ENCODE data around the gene PIK3R3. TPM values are rescaled to one million over a fixed set of nuclear protein-coding genes. Genes with fewer than 3 reads are reported as not detected.

Gene PIK3R3
- total RNA-seq, 1 experiment from 2014 or later = 1.6 TPM

DNA sequence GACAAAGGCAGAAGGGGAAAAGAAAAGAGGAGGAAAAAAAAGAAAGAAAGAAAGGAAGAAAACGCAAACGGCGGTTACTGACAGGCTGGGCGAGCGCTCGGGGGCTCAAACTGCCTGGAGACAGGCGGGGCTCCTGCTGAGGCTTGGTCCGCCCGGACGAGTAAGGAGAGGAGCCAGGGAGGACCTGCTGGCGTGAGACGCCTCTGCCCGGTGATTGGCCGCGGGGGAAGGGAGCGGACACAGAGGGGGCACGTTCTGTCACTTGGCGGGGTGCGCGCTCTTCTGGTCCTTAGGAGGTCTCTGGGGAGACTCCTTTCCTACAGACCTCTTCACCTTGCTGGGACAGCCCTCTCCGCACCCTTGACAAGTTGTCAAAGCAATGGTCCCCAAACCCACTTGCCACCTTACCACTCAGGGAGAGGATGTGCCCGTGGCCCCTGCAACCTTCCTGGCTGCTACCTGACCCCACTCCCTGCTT, 791 bp upstream of the PIK3R3 start (continued):
- TF ChIP-seq CBX3 (IDR thresholded peaks at IDR 0.05; ENCODE audit: low read depth) = no peak
- TF ChIP-seq SIN3A (IDR thresholded peaks at IDR 0.05; ENCODE audit: low read depth) = no peak
- no peak for TF ChIP-seq EZH2 (IDR thresholded peaks at IDR 0.05)
- TF ChIP-seq ATF3 (IDR thresholded peaks at IDR 0.05) = no peak
- TF ChIP-seq POLR2A (IDR thresholded peaks at IDR 0.05; ENCODE audit: borderline replicate concordance, extremely low read depth, insufficient read depth, insufficient read length) = no peak
- TF ChIP-seq CEBPB (IDR thresholded peaks at IDR 0.05; ENCODE audit: low read depth) = no peak
- TF ChIP-seq, protein P1, sequence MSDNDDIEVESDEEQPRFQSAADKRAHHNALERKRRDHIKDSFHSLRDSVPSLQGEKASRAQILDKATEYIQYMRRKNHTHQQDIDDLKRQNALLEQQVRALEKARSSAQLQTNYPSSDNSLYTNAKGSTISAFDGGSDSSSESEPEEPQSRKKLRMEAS (IDR thresholded peaks at IDR 0.05) = no peak

DNA sequence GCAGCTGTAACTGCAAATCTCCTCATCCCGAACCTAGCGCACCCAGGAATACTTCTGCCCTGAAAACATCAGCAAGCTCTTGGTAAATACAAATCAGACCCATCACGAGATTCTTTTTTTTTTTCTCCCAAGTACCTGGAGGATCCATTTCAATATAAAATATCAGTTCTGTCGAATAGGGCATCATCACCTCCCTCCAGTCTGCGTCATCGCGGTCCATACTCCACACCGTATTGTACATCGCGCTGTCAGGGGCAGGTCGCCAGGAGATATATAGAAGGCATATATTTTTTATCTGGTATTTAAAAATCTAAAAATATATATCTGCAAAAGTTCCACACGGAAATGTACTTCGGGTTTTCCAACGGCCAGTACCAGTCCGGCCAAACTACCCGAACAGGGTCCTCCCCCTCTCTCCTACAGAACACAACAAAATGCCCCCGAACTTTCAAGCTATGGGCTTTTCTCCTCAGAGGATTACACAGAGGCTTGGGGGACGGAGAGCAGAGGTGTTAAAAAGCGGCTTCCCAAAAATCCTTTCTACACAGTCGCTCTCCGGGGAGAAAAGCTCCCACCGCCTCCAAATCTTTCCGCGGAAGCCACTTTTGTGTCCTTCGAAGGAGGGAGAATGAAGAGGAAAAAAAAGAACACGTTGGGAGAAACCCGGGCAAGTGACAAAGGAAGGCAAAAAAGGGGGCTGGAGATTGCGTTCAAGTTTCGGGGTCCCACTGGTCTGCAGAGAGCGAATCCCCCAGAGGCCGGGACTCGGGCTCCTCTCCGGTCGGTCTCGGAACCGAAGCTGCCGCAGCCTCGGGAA, 509 bp downstream of the PIK3R3 start:
- Histone ChIP-seq H3K27me3 (ENCODE audit: insufficient read depth, low read length) (no peaks in the 10 kb centered on the region), H2AFZ (ENCODE audit: low read depth, low read length, poor library complexity, severe bottlenecking) (peak overlapping the region; percentile 91), H3K9ac (ENCODE audit: low read length) (0 out of 2 replicates have a peak overlapping the region, but pooled peaks have one; percentile 19), H3K4me3 (replicated peaks in 1 of 2; ENCODE audit: low read depth in 1 of 2, low read length in 2 of 2) (peak overlapping the region; percentile 10 to 46), H3K79me2 (ENCODE audit: insufficient read depth, low read length) (no peaks in the 10 kb centered on the region), H3K36me3 (ENCODE audit: control insufficient read depth in 1 of 2, insufficient read depth in 2 of 2, low read length in 2 of 2) (no peaks in the 10 kb centered on the region), H3K27ac (ENCODE audit: low read depth, low read length) (peak overlapping the region; percentile 57; the same call in 1 of the 2 replicates), H4K20me1 (ENCODE audit: insufficient read depth) (no peaks in the 10 kb centered on the region), H3K9me2 (ENCODE audit: insufficient read depth) (no peaks in the 10 kb centered on the region), H3K4me1 (ENCODE audit: control insufficient read depth in 1 of 2, insufficient read depth in 2 of 2, low read length in 2 of 2) (peaks cover 18 to 19% of the 10 kb centered on the region in 2 experiments), H3K9me3 (ENCODE audit: control insufficient read depth in 1 of 2, insufficient read depth in 1 of 2, low read depth in 1 of 2, low read length in 2 of 2) (no peaks in the 10 kb centered on the region), H3K4me2 (ENCODE audit: low read length) (peak overlapping the region; percentile 76)
- ChIA-PET RAD21 (ENCODE audit: low non-redundant PET in 1 of 2, low total read pairs in 2 of 2, uncharacterized antibody in 2 of 2, unreplicated experiment in 2 of 2) (no interaction called here), CTCF (interaction anchor here (1.4 kb wide), 1 partner anchor 92 kb away, joined by 5 read pairs; no protein-coding TSS in a partner anchor), POLR2A (no interaction called here)
- TSS peak; percentile 70 for BruUV-seq (replicated peaks)
- DNase-seq (ENCODE audit: low read depth, low spot score) = no peak
- intact Hi-C loops (cut with micrococcal nuclease) = no loop called here
- ATAC-seq = no peak
- TF ChIP-seq RAD21 (IDR thresholded peaks at IDR 0.05; ENCODE audit: low read depth) = no peak
- TF ChIP-seq YY1 (IDR thresholded peaks at IDR 0.05; ENCODE audit: extremely low read depth, insufficient replicate concordance, low read depth, low read length) = no peak
- no peak for TF ChIP-seq ATF3 (IDR thresholded peaks at IDR 0.05)
- TF ChIP-seq REST (IDR thresholded peaks at IDR 0.05; ENCODE audit: low read depth) = no peak
- TF ChIP-seq SRF (IDR thresholded peaks at IDR 0.05; ENCODE audit: low read depth) = no peak
- TF ChIP-seq CBX3 (IDR thresholded peaks at IDR 0.05; ENCODE audit: low read depth) = no peak
- no peak for TF ChIP-seq POLR2A (IDR thresholded peaks at IDR 0.05; ENCODE audit: borderline replicate concordance, extremely low read depth, insufficient read depth, insufficient read length)
- TF ChIP-seq SIN3A (IDR thresholded peaks at IDR 0.05; ENCODE audit: low read depth) = no peak
- TF ChIP-seq EGR1 (IDR thresholded peaks at IDR 0.05; ENCODE audit: low read depth) = no peak
- no peak for TF ChIP-seq EZH2 (IDR thresholded peaks at IDR 0.05)
- TF ChIP-seq SP1 (IDR thresholded peaks at IDR 0.05; ENCODE audit: low read depth) = no peak
- TF ChIP-seq EZH2phosphoT487 (IDR thresholded peaks at IDR 0.05; ENCODE audit: borderline replicate concordance) = no peak
- TF ChIP-seq ELF1 (IDR thresholded peaks at IDR 0.05; ENCODE audit: borderline replicate concordance, low read depth) = no peak
- TF ChIP-seq, protein P1 (IDR thresholded peaks at IDR 0.05) = no peak
- TF ChIP-seq FOSL1 (IDR thresholded peaks at IDR 0.05; ENCODE audit: low read depth) = no peak
- TF ChIP-seq, protein P2, sequence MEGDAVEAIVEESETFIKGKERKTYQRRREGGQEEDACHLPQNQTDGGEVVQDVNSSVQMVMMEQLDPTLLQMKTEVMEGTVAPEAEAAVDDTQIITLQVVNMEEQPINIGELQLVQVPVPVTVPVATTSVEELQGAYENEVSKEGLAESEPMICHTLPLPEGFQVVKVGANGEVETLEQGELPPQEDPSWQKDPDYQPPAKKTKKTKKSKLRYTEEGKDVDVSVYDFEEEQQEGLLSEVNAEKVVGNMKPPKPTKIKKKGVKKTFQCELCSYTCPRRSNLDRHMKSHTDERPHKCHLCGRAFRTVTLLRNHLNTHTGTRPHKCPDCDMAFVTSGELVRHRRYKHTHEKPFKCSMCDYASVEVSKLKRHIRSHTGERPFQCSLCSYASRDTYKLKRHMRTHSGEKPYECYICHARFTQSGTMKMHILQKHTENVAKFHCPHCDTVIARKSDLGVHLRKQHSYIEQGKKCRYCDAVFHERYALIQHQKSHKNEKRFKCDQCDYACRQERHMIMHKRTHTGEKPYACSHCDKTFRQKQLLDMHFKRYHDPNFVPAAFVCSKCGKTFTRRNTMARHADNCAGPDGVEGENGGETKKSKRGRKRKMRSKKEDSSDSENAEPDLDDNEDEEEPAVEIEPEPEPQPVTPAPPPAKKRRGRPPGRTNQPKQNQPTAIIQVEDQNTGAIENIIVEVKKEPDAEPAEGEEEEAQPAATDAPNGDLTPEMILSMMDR (IDR thresholded peaks at IDR 0.05 in 2 of 3, conservative IDR thresholded peaks at IDR 0.05 in 1 of 3; ENCODE audit: borderline replicate concordance in 1 of 3, insufficient read depth in 1 of 3, low read depth in 2 of 3, low read length in 2 of 3) = no peak
